Measurements from ENCODE around the gene TOPBP1.
"Not testable (repeated sequence)": the region's sequence is repeated elsewhere in the genome, so short reads cannot be mapped to it uniquely, and the experiment has no call there.

TOPBP1 gene

DNA sequence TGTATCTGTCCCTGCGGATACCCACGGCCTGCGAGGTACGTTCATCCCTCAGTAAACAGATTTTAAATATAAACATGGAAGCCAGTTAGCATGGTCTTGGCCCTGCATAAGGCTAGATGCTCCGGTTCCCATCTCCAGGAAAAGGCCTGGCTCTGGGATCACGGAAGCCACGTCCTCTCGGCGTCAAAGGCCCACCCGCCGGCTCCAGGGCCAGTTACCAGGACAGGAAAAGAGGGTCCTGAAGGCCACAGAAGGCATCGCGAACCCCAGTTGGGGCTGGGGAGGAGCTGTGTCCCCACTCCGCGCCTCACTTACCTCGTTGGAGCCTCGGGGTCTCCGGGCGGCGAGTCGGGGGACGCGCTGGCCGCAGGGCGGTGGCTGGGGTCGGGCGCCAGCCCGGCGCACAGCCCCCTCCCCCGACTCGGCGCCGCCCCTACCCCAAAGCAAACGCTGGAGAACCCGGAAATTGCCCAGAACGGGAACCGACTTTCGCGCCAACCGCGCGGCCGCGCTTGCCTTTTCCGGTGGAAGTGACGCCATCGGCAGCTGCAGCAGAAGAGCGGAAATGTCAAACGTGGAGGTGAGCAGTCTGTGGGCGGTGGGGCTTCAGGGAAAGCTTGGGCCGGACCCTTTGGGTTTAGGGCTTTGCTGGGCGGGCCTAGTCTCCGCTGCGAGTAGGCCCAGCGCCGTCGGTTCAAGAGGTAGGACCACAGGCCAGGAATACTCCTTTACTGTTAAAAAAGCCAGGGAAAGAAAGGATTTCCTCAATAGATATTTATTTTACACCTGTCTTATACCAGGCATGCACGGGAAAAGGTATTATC, at the start of gene TOPBP1:
Gene TOPBP1, minus strand, starts transcription at position 488 of the 824 bp plus-strand sequence. CDS start 814 bp downstream, outside the sequence.
- DNase-seq (ENCODE audit: low read depth), result peak; percentile 79

DNA sequence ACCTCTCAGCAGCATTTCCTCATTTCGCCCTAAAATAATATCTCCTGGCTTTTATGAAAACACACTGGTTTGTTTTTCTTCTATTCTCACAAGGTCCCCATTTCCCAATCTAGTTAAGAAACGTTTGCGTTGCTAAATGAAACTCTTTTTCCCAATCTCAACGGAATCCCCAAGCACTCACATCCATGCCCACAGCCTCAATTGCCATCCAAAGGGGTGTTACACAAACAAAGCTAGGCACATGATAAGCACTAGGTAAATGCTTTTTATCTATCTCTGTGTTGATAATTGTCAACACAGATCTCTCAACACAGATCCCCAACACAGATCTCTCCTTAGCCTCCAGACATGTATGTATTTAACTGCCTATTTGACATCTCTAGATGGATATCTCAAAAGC, 49.3 kb upstream of the TOPBP1 start:
- DNase-seq (ENCODE audit: low read depth), result no peak

- no peak for DNase-seq (ENCODE audit: low read depth)
These were observed 47.5 kb upstream of the TOPBP1 start for GRCh38 chr3:133709139-133709750.

DNA sequence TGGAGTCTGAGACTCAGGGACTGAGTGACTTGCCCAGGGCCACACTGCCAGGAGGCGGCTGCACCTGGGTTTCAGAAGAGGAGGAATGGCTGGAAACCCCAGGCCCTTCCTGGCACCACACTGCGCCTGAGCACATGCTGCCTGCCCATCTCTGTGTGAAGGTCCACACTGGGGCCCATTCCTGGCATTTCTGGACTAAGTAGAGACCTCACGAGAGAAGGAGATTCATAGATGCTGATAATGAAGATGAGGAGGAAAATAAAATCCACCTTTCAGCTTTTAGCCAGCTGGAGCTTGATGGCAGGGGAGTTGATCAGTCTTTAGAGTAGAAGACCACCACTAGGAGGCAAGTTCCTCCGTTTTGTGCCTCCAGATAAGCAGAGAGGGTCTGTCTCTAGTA, 44.3 kb upstream of the TOPBP1 start:
- DNase-seq (ENCODE audit: low read depth), result no peak

GRCh38 chr3:133703915-133704314, 42.2 kb upstream of the TOPBP1 start:
- no peak for DNase-seq (ENCODE audit: low read depth)

DNA sequence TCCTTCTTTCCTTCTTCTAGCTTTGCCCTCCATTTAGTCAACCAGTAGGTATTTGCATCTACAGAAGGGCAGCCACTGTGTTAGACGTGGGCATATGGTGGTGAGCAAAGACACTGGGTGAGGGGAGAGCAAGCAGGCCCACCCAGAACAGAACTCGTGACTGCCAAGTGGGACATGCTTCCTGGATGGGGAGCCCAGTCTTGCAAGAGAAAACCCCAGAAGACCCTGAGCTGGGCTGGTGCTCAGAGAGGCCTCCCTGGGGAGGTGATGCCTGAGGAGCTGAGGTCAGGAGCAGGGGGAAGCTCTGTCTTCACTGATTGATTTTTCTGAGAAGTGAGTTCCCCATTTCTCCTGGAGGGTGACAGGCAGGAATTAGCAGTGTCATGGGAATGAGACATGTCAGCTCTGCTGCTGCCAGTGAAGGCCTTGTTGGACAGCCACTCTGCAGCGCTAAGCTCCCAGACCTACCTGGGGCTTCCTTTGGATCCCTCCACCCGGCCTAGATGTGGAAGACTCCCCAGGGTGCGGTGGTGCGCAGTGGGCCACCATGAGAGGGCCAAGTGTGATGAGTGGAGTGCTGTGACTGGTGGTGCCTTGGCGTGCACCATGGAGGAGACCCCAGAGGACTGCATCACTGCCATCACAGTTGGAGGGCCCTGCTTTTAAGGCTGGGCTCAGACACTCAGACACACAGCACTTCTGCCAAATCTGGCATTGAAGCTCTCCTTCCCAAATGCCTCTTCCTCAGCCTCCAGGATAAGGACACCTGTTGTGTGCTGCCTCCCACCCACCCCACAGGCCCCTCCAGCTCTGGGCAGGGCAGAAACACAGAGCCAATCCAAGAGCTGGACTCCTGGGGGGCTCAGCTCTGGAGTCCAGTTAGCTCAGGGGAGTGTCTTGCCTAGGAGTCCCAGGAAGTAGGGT, 40.0 kb upstream of the TOPBP1 start:
- DNase-seq (ENCODE audit: low read depth), result no peak

GRCh38 chr3:133700351-133700750, 38.6 kb upstream of the TOPBP1 start:
- no peak for DNase-seq (ENCODE audit: low read depth)

- DNase-seq (ENCODE audit: low read depth), result no peak
These were observed 38.2 kb upstream of the TOPBP1 start for GRCh38 chr3:133699903-133700302.

DNA sequence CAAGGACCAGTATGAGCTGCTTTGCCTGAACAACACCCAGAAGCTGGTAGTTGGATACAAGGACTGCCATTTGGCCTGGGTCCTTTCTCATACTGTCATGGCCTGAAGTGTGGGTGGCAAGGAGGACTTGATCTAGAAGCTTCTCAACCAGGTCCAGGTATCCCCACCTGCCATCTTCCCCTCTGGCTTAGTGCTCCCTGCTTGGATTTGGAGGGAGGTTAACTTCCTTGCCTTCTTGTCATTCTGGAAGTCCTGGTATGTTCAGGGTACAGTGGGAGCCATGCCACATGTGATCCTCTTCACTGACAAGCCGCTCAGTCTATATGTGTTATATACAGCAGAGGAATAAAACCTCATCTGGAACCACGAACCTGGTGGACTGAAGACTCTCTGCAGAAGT, 37.7 kb upstream of the TOPBP1 start:
- no peak for DNase-seq (ENCODE audit: low read depth)

GRCh38 chr3:133697960-133698359, 36.2 kb upstream of the TOPBP1 start:
- no peak for DNase-seq (ENCODE audit: low read depth)

GRCh38 chr3:133695560-133696171, 33.9 kb upstream of the TOPBP1 start:
- no peak for DNase-seq (ENCODE audit: low read depth)

- no peak for DNase-seq (ENCODE audit: low read depth)
These were observed 32.8 kb upstream of the TOPBP1 start for GRCh38 chr3:133694288-133695268.

- DNase-seq (ENCODE audit: low read depth), result no peak
These were observed 32.1 kb upstream of the TOPBP1 start for GRCh38 chr3:133693821-133694220.

DNA sequence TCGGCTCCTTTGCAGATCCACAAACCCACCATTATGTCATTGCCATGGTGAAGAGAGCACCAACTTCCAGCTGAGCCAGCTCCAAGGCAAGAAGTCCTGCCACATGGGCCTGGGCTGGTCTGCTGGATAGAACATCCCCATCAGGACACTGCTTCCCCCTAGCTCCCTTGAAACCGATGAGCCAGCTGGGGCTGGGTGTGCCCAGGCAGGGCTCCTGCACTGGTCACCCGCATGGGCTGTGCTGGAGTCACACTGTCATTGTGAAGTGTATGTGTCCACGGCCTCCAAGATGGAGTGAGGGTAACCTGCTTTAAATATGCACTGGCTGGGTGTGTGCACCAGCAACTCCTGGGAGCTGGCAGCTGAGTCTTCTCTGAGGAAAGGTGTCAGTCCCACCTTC, 31.0 kb upstream of the TOPBP1 start:
- DNase-seq (ENCODE audit: low read depth), result no peak

- DNase-seq (ENCODE audit: low read depth), result no peak
These were observed 29.7 kb upstream of the TOPBP1 start for GRCh38 chr3:133691273-133692107.

DNA sequence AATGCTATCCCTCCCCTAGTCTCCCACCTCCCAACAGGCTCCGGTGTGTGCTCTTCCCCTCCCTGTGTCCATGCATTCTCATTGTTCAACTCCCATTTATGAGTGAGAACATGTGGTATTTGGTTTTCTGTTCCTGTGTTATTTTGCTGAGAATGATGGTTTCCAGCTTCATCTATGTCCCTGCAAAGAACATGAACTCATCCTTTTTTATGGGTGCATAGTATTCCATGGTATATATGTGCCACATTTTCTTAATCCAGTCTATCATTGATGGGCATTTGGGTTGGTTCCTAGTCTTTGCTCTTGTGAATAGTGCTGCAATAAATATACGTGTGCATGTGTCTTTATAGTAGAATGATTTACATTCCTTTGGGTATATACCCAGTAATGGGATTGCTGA, 16.3 kb upstream of the TOPBP1 start:
- DNase-seq (ENCODE audit: low read depth), result not testable (repeated sequence)

GRCh38 chr3:133676336-133677118, 14.8 kb upstream of the TOPBP1 start:
- DNase-seq (ENCODE audit: low read depth), result no peak

DNA sequence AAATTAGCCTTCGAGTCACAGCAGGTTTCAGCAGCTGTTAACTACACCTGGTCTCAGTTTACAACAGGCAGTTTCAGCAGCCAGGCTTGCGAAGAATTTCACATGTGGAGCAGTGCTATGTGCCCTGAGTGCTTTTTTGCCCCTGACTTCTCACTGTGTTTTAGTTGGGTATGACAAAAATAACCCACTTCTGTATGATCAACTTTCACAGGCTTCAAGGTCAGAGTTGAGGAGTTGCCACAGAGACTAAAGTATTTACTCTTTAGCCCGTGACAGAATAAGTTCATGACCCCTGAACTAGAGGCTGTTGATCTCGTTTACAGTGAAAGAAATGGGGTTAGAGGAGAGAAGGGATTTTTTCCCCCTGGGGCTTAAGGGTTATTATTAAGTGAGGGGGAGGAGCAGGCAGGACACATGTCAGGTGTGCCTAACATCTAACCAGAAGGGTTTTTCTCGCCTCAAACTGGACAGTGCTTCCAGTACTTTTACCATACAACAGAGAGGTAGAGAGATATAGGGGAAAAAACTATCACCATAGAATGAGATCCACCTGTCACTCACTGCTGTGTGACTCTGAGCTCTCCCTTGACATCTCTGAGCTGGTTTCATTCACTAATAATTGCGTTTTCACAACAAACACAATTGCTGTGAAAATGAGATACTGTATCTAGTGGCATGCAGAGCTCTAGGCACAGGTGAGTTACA, 14.0 kb upstream of the TOPBP1 start:
- no peak for DNase-seq (ENCODE audit: low read depth)
